HuH-7 (cell line): Measurements from ENCODE around the gene SCLT1.

Source experiments
- DNase-seq: peaks from one replicate; pipeline ENCODE4 v3.0.0; 2011; ENCODE audit warnings: low spot score

SCLT1 gene

DNA sequence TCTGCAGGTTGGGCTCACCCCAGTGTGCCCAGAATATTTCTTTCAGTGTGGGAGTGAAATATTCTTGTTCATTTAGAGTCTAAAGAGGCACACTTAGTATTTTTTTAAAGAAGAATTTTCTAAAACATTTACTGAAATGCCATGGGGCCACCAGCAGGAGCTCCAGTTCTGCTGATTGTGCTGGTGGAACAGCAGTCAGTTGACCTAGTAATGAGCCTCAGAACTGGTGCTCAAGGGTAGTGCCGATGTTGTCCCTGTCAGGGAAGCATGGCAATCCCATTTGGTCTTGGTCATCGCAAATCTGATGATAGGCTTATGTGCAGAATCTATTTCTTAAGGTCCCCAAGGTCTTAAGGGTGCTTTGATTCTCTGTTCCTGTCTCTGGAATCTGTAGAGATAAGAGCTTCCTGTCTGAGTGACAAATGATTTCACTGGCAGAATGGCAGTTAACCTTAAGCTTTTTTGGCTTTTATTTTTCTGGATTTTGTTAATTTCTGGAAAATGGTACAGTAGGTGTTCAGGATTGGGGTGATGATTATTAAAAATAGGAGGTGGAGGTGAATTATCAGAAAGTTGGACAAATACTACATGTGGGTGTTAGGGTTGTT is 252.5 kb downstream of the SCLT1 start:
- DNase-seq = no peak

GRCh38 chr4:128837679-128838078 is 255.7 kb downstream of the SCLT1 start:
- DNase-seq = no peak

- DNase-seq = no peak
Measured at GRCh38 chr4:128837198-128837597, 256.1 kb downstream of the SCLT1 start.

DNA sequence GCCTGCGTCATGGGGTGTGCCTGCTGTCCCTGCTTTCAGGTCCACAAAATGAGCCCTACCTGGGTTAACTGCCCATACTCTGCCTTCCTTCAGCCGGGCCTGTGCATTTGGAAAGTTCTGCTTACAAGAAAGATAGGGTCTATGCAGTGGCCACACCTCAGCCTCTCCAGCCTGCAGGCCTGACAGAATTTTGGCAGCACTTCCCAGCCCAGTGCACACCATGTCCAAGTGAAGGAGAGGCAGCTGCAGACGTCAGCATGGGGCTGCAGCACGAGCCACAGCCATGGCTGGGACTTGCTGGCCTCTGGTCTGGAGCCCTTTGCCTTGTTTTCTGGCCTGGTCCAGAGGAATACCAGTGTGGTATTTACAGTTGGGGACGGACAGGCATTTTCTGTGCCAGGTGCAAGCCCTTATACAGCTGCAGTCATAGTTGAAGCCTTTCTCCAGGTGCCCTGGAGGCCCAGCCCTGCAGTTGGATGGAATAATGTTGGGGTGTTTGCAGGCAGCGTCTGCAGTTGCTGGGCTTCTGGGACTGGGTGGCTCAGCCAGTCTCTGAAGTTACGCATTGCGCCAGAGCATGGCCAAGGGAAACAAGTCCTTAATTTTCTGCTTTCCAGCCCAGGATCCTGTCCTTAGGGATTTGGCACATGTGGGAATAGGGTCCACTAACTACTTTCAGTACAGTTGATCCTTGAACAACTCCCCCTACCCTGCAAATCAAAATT is 257.7 kb downstream of the SCLT1 start:
- DNase-seq = no peak
